GM19023 (cell line): ENCODE measurements around the gene PRKG2.

Experiments
- ATAC-seq: cut with Tn5 transposase; IDR thresholded peaks from one replicate; pipeline ENCODE4 v1.9.1; 2021; ENCODE audit warnings: mild to moderate bottlenecking, moderate library complexity; ENCODE audit not compliant: unreplicated experiment

The PRKG2 gene

DNA sequence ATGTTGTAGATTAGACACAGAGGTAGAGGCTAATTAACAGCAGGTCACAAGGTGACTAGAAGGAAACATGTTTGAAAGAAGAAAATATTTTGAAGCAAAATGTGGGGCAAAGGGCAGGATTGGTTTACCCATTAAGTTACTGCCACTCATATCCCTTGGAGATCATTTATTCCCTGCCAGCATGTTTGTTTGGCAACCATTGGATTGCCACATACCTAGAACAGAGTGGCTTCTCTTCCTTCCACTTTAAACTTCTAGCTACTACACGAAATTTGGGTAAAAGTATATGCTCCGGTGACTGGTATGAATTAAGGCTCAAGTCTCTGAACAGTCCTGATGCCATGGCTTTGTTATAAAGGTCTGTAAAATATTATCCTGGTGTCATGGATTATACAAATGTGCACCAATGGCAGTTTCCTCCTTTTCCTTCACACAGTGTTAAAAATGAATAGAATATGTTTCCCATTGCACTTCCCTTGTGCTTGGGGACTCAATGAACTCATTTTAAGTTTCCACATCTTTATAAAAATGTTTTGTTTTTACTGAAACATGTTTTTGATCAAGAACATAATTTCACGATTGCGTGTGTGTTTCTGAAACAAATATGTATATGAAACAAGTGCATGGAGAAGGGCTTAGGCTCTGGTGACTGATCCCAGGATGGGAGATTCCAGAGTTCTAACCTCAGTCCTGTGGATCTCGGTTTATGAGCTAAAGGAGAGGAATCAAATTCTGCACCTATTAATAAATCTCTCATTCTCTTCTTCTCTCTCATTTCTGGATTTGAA lies 172.2 kb downstream of the PRKG2 start:
- ATAC-seq = no peak

DNA sequence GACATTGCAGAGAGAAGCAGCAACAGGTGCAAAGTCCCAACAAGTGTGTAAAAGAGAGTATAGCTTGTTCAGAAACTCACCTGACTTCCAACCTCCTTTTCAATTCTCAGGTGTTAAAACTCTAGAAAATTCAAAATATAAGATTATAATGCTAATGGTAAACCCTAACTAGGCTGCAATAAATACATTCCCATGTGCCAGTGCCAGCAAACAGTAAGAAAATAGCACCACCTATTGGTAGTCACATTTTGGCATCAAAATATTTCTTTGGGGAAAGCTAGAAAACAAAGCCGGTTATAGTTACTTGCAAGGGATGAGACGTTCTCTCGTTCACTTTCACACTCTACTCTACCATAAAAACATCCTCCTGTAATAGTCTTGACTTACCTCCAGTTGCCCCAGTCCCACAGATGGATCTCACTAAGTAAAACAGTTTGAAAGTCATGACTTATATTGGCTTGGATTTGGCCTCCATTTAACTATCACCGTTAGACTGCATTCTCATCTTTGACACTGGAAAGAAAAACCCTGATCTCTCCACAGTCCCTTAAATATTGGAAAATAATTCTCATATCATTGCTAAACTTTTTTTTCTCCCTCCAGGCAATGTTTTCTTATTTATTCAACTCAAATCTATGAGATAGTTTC lies 174.9 kb downstream of the PRKG2 start:
- ATAC-seq = no peak

DNA sequence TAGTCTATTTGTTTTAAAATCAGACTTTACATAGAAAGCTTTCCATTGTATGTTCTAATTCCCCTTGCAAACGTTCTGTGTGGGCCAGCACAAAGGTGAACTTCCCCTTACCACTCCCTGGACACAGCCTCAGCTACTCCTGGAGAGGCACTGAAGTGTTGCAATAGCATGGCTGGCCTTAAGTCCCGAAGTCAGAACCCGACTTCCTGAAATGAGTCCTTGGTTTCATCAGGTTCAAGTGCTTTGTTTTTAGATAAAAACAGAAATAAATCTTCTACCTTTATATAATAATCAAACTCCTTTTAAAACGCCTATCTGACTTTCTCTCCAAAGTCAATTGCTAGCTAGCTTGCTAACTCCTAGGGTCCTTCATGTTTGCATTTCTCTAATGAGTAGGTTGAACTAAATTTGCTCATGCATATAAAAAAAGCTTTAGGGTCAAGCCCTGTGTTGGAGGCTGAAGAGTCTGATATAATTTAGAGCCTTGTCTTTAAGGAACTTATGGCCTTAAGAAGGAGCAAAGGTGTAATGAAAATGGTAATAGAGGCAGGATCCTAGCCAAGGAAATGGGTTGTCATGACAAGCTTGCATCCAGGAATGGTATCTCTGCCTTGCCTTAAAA lies 175.6 kb downstream of the PRKG2 start:
- ATAC-seq = no peak

DNA sequence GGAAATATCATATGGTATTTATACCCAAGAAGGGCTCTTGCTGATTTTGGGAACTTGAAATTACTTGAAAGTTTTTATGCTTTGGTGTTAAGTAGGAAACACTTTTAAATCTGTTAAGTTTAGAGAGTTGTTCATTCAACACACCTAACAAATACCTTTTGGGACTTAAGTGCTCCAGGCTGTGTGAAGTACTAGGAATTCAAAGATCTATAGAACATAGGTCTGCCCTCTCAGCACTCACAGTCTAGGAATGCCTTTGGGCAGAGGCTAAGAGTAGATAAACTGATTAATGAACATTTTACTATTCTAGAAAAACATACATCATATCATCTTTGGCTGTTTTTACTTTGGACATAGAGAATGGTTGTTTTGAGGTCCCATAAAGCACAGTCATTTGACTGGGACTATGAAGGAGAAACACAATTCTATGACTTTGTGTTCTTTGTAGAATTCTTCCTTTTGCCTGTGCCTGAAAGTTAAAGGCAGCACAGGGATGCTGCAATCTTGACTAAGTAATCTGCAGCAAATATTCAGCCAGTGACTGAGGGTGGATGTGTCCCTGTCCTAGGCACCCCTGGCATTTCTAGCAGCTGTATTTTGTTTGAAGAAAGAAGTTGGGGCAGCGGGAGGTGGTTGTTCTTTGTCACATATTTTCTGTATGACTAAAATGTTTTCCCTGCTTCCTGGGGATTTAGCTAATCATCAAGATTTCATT lies 176.2 kb downstream of the PRKG2 start:
- no peak for ATAC-seq
